22Rv1 (cell line): ENCODE data around the gene OR51B4.

Experiments
- CTCF ChIP-seq: fragments of 450-650 bp; IDR thresholded peaks from 2 replicates; pipeline ENCODE4 v1.5.1; 2017; ENCODE audit warnings: mild to moderate bottlenecking
- ZFX ChIP-seq: fragments of 450-650 bp; IDR thresholded peaks from 2 replicates; pipeline ENCODE4 v1.6.1; 2017; ENCODE audit warnings: antibody characterized with exemption, borderline replicate concordance

DNA sequence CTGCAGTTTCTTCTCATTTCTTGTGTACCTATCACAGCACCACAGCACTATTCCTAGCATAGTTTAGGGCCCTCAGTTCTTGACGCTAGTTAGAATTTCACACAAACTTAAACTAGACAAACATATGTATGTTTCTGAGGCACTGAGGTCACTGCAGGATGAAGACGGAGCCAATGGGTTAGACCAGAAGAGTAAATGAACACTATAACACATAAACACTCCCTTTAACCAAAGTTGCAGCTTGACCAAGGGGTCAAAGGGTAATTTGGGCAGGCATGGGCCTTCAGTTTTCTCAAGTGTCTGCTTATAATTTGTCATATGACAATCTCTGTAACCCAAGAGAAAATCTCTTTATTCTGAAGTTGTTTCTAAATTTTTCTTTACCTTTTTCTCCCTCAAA lies 19.1 kb downstream of the OR51B4 start:
- TF ChIP-seq CTCF (no peak), ZFX (no peak)
